GM12865 (cell line): ENCODE measurements around the gene DNASE1L2.

ENCODE experiments used
- DNase-seq: peaks from one replicate; pipeline ENCODE4 v3.0.0; 2010; ENCODE audit warnings: low read depth
- H3K4me3 ChIP-seq: 2 replicates; pipeline ENCODE4 v1.5.1; 2011; ENCODE audit warnings: mild to moderate bottlenecking, low read depth, low read length, control low read depth
- TF ChIP-seq, protein P1 (sequence below): IDR thresholded peaks from 2 replicates; pipeline ENCODE4 v1.5.1; 2011; ENCODE audit warnings: low read length, control low read depth, low read depth, inconsistent platforms; ENCODE audit not compliant: insufficient read depth; ENCODE audit errors: missing control alignments

DNASE1L2 gene, protein sequence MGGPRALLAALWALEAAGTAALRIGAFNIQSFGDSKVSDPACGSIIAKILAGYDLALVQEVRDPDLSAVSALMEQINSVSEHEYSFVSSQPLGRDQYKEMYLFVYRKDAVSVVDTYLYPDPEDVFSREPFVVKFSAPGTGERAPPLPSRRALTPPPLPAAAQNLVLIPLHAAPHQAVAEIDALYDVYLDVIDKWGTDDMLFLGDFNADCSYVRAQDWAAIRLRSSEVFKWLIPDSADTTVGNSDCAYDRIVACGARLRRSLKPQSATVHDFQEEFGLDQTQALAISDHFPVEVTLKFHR

GRCh38 chr16:2236337-2237101, at the start of gene DNASE1L2:
DNASE1L2 (plus strand) TSS chr16:2236444; CDS start chr16:2236817, 373 bp downstream.
- TF ChIP-seq, protein P1, sequence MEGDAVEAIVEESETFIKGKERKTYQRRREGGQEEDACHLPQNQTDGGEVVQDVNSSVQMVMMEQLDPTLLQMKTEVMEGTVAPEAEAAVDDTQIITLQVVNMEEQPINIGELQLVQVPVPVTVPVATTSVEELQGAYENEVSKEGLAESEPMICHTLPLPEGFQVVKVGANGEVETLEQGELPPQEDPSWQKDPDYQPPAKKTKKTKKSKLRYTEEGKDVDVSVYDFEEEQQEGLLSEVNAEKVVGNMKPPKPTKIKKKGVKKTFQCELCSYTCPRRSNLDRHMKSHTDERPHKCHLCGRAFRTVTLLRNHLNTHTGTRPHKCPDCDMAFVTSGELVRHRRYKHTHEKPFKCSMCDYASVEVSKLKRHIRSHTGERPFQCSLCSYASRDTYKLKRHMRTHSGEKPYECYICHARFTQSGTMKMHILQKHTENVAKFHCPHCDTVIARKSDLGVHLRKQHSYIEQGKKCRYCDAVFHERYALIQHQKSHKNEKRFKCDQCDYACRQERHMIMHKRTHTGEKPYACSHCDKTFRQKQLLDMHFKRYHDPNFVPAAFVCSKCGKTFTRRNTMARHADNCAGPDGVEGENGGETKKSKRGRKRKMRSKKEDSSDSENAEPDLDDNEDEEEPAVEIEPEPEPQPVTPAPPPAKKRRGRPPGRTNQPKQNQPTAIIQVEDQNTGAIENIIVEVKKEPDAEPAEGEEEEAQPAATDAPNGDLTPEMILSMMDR: no peak
- DNase-seq: no peak
- no peak within 1 kb of the TSS for H3K4me3 ChIP-seq

GRCh38 chr16:2186505-2186904, 49.7 kb upstream of the DNASE1L2 start:
- H3K4me3 ChIP-seq: no peak overlapping the region
- DNase-seq: no peak
- TF ChIP-seq, protein P1: no peak

- TF ChIP-seq, protein P1: no peak
- no peak overlapping the region for H3K4me3 ChIP-seq
- DNase-seq: no peak
These were observed 49.0 kb upstream of the DNASE1L2 start for GRCh38 chr16:2187212-2187611.

DNA sequence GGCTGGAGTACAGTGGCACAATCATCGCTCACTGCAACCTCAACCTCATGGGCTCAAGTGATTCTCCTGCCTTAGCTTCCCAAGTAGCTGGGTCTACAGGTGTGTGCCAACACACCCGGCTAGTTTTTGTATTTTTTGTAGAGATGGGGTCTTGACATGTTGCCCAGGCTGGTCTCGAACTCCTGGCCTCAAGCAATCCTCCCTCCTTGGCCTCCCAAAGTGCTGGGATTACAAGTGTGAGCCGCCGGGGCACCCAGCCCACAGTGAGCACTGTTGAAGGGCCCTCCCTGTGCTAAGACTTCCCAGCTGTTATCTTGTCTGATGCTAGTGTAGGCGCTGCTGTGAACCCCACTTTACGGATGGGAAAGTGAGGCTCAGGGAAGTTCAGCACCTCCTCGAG, 47.8 kb upstream of the DNASE1L2 start:
- no peak overlapping the region for H3K4me3 ChIP-seq
- TF ChIP-seq, protein P1: no peak
- no peak for DNase-seq

DNA sequence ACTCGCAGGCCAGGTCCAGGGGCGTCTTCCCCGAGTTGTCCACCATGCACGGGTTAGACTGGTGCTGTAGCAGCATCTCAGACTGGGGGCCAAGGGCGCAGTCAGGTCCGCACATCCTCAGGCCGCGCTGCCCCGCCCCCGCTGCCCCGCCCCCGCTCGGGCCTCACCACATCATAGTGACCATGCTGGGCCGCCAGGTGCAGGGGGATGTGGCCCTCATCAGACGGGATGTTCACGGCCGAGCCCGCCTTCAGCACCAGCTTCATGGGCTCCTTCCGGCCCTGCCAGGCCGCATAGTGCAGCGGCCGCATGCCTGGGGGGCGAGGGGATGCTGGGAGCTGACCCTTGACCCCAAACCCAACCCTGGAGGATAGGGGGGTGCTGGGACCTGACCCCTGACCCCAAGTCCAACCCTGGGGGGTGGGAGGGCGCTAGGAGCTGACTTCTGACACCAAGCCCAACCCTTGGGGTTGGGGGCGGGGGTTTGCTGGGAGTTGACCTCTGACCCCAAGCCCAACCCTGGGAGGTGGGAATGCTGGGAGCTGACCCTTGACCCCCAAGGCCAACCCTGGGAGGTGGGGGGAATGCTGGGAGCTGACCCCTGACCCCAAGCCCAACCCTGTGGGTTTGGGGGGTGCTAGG, 46.9 kb upstream of the DNASE1L2 start:
- TF ChIP-seq, protein P1: no peak
- no peak for DNase-seq
- no peak overlapping the region for H3K4me3 ChIP-seq

GRCh38 chr16:2190002-2190658, 46.1 kb upstream of the DNASE1L2 start:
- DNase-seq: no peak
- no peak overlapping the region for H3K4me3 ChIP-seq
- TF ChIP-seq, protein P1: no peak
